Upper lobe of left lung (tissue), 6 donors: ENCODE measurements around the gene TRIM13. TPM values are rescaled to one million over a fixed set of nuclear protein-coding genes. Genes with fewer than 3 reads are reported as not detected.

Experiments used
- ATAC-seq, 2 donors: fragments of 200-7000 bp; cut with Tn5 transposase; one replicate each; pipeline ENCODE4 v1.9.1; 2022; ENCODE audit warnings: mild to moderate bottlenecking in 2 of 2, moderate library complexity in 2 of 2; ENCODE audit not compliant: low FRiP score in 2 of 2
- DNase-seq, 2 donors: peaks; one replicate each; pipeline ENCODE4 v3.0.0-alpha.2; 2019 to 2020
- H3K27ac ChIP-seq, 4 donors: fragments of 200-600 bp; sonication (generic); one replicate each; pipeline ENCODE4 v1.5.1; 2016 to 2019
- H3K27me3 ChIP-seq, 4 donors: fragments of 200-600 bp; sonication (generic); one replicate each; pipeline ENCODE4 v1.5.1; 2017 to 2019
- H3K36me3 ChIP-seq, 4 donors: fragments of 200-600 bp; sonication (generic); one replicate each; pipeline ENCODE4 v1.5.1; 2016 to 2019
- H3K4me1 ChIP-seq, 4 donors: fragments of 200-600 bp; sonication (generic); one replicate each; pipeline ENCODE4 v1.5.1; 2018 to 2019
- H3K4me3 ChIP-seq, 4 donors: fragments of 200-600 bp; sonication (generic); one replicate each; pipeline ENCODE4 v1.5.1; 2017 to 2019; ENCODE audit warnings: mild to moderate bottlenecking in 2 of 4, moderate library complexity in 1 of 4
- H3K9me3 ChIP-seq, 4 donors: fragments of 200-600 bp; sonication (generic); one replicate each; pipeline ENCODE4 v1.5.1; 2018 to 2019
- CTCF ChIP-seq, 6 experiments: fragments of 450-650 bp in 4 of 6; fragments of 200-600 bp in 2 of 6; sonication (generic) in 2 of 6; IDR thresholded peaks; one replicate each; pipeline ENCODE4 v1.5.1; 2016 to 2019; ENCODE audit warnings: antibody characterized with exemption in 6 of 6
- EP300 ChIP-seq, 4 donors: sonication (generic); formaldehyde crosslinking; IDR thresholded peaks; one replicate each; pipeline ENCODE4 v1.5.1; 2017; ENCODE audit warnings: antibody characterized with exemption in 4 of 4, control low read depth in 2 of 4
- POLR2A ChIP-seq, 4 donors: fragments of 450-650 bp; IDR thresholded peaks; one replicate each; pipeline ENCODE4 v1.5.1; 2016 to 2017; ENCODE audit warnings: antibody characterized with exemption in 4 of 4, mild to moderate bottlenecking in 2 of 4
- POLR2AphosphoS5 ChIP-seq, 2 donors: sonication (generic); formaldehyde crosslinking; IDR thresholded peaks; one replicate each; pipeline ENCODE4 v1.5.1; 2017; ENCODE audit warnings: antibody characterized with exemption in 2 of 2
- WGBS, 2 donors: methylation state at CpG; one replicate each; pipeline ENCODE4 v1.1.5; 2017 to 2018; 5-methylcytosine and 5-hydroxymethylcytosine counted together
- total RNA-seq, 6 donors: library from RNA; depleted of rRNA in 4 of 6; stranded (reverse); fragments of >200 nt in 4 of 6; gene quantifications; one replicate each; pipeline versions ENCODE4 v1.1.0 to v1.2.1, GENCODE V29; 2016 to 2021
- donor health status: DM: no; HTN: no; CAD: no; lungs with moderate emphysema.
- donor health status: DM: no; HTN: yes; CAD: no; lungs with severe emphysema.

TRIM13 gene
- total RNA-seq, 6 donors from 2014 or later = 7.7 to 36.4 (median 26.3) TPM

- Histone ChIP-seq H3K9me3 (no peaks in the 10 kb centered on the region), H3K4me3 (no peak overlapping the region), H3K27me3 (no peaks in the 10 kb centered on the region), H3K4me1 (peaks cover 0 to 2% (median 0%) of the 10 kb centered on the region in 4 donors), H3K27ac (no peak overlapping the region), H3K36me3 (peaks cover 0 to 5% (median 0%) of the 10 kb centered on the region in 4 donors)
- no peak for TF ChIP-seq POLR2A (IDR thresholded peaks at IDR 0.05)
- TF ChIP-seq EP300 (IDR thresholded peaks at IDR 0.05) = no peak
- TF ChIP-seq CTCF (IDR thresholded peaks at IDR 0.05) = no peak
- no peak for TF ChIP-seq POLR2AphosphoS5 (IDR thresholded peaks at IDR 0.05)
- ATAC-seq = no peak
- 83 to 85% methylated on average over 1 of the region's 1 CpG for WGBS, 2 donors
- no peak for DNase-seq
These were observed 21.0 kb upstream of the TRIM13 start for GRCh38 chr13:49975826-49976225.

GRCh38 chr13:49976314-49977258 is 20.3 kb upstream of the TRIM13 start:
- 50 to 51% methylated on average over 8 of the region's 8 CpGs for WGBS, 2 donors
- ATAC-seq (peak; percentile 85 to 87), DNase-seq (peak in 1 of 2 donors; percentile 69)
- H3K4me3 ChIP-seq = no peak overlapping the region
- no peak for TF ChIP-seq EP300 (IDR thresholded peaks at IDR 0.05)
- no peak for TF ChIP-seq POLR2AphosphoS5 (IDR thresholded peaks at IDR 0.05)
- TF ChIP-seq POLR2A (IDR thresholded peaks at IDR 0.05) = no peak
- peak; percentile 58 to 89 (median 84) for TF ChIP-seq CTCF (IDR thresholded peaks at IDR 0.05)
- H3K4me1 ChIP-seq = peaks cover 0 to 2% (median 0%) of the 10 kb centered on the region in 4 donors
- peaks cover 0 to 5% (median 0%) of the 10 kb centered on the region in 4 donors for H3K36me3 ChIP-seq
- H3K27me3 ChIP-seq = no peaks in the 10 kb centered on the region
- H3K27ac ChIP-seq = no peak overlapping the region
- H3K9me3 ChIP-seq = no peaks in the 10 kb centered on the region

- DNase-seq = no peak
- H3K9me3 ChIP-seq = no peaks in the 10 kb centered on the region
- peaks cover 0 to 5% (median 0%) of the 10 kb centered on the region in 4 donors for H3K36me3 ChIP-seq
- peak in 1 of 2 donors; percentile 16 for ATAC-seq
- TF ChIP-seq CTCF (IDR thresholded peaks at IDR 0.05) (no peak), EP300 (IDR thresholded peaks at IDR 0.05) (no peak), POLR2AphosphoS5 (IDR thresholded peaks at IDR 0.05) (no peak), POLR2A (IDR thresholded peaks at IDR 0.05) (no peak)
- no peak overlapping the region for H3K4me3 ChIP-seq
- no peak overlapping the region for H3K27ac ChIP-seq
- H3K27me3 ChIP-seq = no peaks in the 10 kb centered on the region
- WGBS, 2 donors = 69 to 82% methylated on average over 3 of the region's 3 CpGs
- no peaks in the 10 kb centered on the region for H3K4me1 ChIP-seq
These were observed 18.9 kb upstream of the TRIM13 start for GRCh38 chr13:49977992-49978391.

- DNase-seq (no peak), ATAC-seq (no peak)
- TF ChIP-seq EP300 (IDR thresholded peaks at IDR 0.05) = no peak
- TF ChIP-seq POLR2A (IDR thresholded peaks at IDR 0.05) = no peak
- no peak for TF ChIP-seq POLR2AphosphoS5 (IDR thresholded peaks at IDR 0.05)
- no peak for TF ChIP-seq CTCF (IDR thresholded peaks at IDR 0.05)
- Histone ChIP-seq H3K27ac (no peak overlapping the region), H3K36me3 (no peaks in the 10 kb centered on the region), H3K4me3 (no peak overlapping the region), H3K27me3 (no peaks in the 10 kb centered on the region), H3K4me1 (no peaks in the 10 kb centered on the region), H3K9me3 (no peaks in the 10 kb centered on the region)
These were observed 16.6 kb upstream of the TRIM13 start for GRCh38 chr13:49980266-49980665.
